Right atrium auricular region (tissue), 2 donors: ENCODE results near the gene GSTO2. TPM values are rescaled to one million over a fixed set of nuclear protein-coding genes. Genes with fewer than 3 reads are reported as not detected.

Experiments used
- DNase-seq: peaks from one replicate; pipeline ENCODE4 v3.0.0-alpha.2; 2019; ENCODE audit warnings: low spot score
- H3K27ac ChIP-seq, 2 donors: fragments of 200-600 bp; sonication (generic); 1 replicate in 1 of 2; 2 replicates in 1 of 2; pipeline ENCODE4 v1.5.1; 2016 to 2019
- H3K27me3 ChIP-seq, 2 donors: fragments of 200-600 bp; sonication (generic); one replicate each; pipeline versions ENCODE4 v1.5.1 to v1.6.0; 2017 to 2019
- H3K36me3 ChIP-seq: fragments of 200-600 bp; sonication (generic); one replicate; pipeline ENCODE4 v1.5.1; 2016
- H3K4me1 ChIP-seq, 2 donors: fragments of 200-600 bp; sonication (generic); one replicate each; pipeline versions ENCODE4 v1.5.1 to v1.6.0; 2017 to 2019
- H3K4me3 ChIP-seq, 2 donors: fragments of 200-600 bp; sonication (generic); 1 replicate in 1 of 2; 2 replicates in 1 of 2; pipeline ENCODE4 v1.5.1; 2017 to 2019; ENCODE audit warnings: mild to moderate bottlenecking in 1 of 2, moderate library complexity in 1 of 2
- H3K9me3 ChIP-seq, 2 donors: fragments of 200-600 bp; sonication (generic); one replicate each; pipeline ENCODE4 v1.5.1; 2019
- total RNA-seq, 2 donors: library from RNA; depleted of rRNA; stranded (reverse); fragments of >200 nt; gene quantifications; one replicate each; pipeline ENCODE4 v1.1.0, GENCODE V29; 2016
- TF ChIP-seq, protein P1 (sequence below), 2 donors: fragments of 200-600 bp; sonication (generic); IDR thresholded peaks; one replicate each; pipeline ENCODE4 v1.5.1; 2019; ENCODE audit warnings: antibody characterized with exemption in 2 of 2

GSTO2 gene
- total RNA-seq, 2 donors from 2014 or later: 0.55 to 0.63 TPM

DNA sequence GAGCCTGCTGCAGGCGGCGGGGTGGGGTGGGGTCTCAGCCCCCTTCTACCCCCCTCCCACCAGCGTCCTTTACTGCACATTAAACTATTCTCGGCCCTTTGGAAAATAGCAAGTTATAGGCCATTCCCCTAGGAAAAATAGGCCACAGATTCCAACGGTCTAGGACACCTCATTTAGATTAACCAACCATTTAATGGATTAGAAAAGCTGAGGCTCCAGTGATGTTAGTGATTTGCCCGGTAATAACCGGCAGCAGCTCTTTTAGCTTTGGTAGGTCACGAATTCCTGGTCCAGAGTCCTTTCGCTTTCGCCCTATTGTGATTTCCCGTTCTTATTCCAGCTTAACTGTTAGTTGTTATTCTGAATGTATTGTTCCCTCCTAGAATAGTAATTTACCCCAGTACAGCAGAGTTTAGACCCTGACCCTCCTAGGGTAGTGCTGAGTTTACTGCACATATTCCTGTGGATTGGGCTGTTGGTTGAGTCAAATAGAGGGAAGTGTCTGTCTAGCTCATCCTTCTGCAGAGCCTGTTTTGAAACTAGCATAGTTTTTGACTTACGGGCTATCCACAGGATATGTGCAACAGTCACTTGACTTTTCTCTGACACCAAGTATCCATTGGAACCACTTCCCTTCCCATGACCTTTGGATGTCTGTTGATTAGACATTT is 13.5 kb upstream of the GSTO2 start:
- Histone ChIP-seq H3K27ac (peak overlapping the region; percentile 97 to 100), H3K4me3 (peak overlapping the region; percentile 70 to 99), H3K4me1 (peaks cover 0 to 57% of the 10 kb centered on the region in 2 donors), H3K36me3 (peaks cover 30% of the 10 kb centered on the region), H3K9me3 (no peaks in the 10 kb centered on the region), H3K27me3 (no peaks in the 10 kb centered on the region)
- DNase-seq: no peak
- TF ChIP-seq, protein P1, sequence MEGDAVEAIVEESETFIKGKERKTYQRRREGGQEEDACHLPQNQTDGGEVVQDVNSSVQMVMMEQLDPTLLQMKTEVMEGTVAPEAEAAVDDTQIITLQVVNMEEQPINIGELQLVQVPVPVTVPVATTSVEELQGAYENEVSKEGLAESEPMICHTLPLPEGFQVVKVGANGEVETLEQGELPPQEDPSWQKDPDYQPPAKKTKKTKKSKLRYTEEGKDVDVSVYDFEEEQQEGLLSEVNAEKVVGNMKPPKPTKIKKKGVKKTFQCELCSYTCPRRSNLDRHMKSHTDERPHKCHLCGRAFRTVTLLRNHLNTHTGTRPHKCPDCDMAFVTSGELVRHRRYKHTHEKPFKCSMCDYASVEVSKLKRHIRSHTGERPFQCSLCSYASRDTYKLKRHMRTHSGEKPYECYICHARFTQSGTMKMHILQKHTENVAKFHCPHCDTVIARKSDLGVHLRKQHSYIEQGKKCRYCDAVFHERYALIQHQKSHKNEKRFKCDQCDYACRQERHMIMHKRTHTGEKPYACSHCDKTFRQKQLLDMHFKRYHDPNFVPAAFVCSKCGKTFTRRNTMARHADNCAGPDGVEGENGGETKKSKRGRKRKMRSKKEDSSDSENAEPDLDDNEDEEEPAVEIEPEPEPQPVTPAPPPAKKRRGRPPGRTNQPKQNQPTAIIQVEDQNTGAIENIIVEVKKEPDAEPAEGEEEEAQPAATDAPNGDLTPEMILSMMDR (IDR thresholded peaks at IDR 0.05): no peak

DNA sequence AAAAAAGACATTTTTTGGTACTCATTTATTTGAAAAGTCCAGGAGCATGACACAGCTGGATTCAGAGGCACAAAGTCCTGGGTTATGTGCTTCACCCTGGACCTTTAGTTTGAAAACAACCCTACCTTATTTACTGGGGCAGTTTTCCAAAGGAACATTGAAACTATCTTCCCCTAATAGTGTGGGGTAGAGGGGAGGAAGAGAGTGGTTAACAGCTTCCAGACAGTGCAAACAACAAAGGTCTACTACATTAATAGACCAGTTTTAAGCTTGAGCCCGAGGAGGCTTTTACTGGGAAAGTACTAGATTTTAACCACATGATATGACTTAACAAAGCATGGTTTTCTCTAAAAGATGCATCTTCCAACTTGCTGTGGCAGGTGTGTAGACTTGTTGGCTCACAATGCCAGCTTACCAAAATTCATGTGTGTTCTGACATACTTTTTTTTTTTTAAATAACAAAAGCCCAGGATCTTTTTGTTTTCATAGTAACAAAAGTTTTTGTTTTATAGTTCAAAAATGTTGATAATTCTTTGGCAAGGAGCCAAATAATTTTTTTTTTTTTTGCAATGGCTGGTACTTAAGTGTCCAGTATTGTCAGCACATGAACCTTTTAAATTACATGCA is 12.5 kb upstream of the GSTO2 start:
- DNase-seq: no peak
- Histone ChIP-seq H3K27me3 (no peaks in the 10 kb centered on the region), H3K27ac (peak overlapping the region; percentile 97 to 100), H3K4me1 (peaks cover 0 to 67% of the 10 kb centered on the region in 2 donors), H3K9me3 (no peaks in the 10 kb centered on the region), H3K36me3 (peaks cover 33% of the 10 kb centered on the region), H3K4me3 (peak overlapping the region; percentile 70 to 99)
- TF ChIP-seq, protein P1 (IDR thresholded peaks at IDR 0.05): no peak

DNA sequence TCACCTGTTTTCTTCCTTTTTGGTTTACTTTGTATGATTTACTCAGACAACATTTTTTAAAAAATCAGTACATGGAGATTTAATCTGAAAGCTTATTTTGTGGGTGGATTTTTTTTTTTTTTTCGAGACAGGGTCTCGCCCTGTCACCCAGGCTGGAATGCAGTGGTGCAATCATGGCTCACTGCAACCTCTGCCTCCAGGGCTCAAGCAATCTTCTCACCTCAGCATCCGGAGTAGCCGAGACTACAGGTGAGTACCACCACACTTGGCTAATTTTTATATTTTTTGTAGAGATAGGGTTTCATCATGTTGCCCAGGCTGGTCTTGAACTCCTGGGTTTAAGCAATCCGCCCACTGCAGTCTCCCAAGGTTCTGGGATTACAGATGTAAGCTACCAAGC is 11.7 kb upstream of the GSTO2 start:
- Histone ChIP-seq H3K4me1 (peaks cover 0 to 75% of the 10 kb centered on the region in 2 donors), H3K9me3 (no peaks in the 10 kb centered on the region), H3K36me3 (peaks cover 39% of the 10 kb centered on the region), H3K27ac (peak overlapping the region; percentile 22 to 97), H3K27me3 (no peaks in the 10 kb centered on the region), H3K4me3 (no peak overlapping the region)
- DNase-seq: no peak
- TF ChIP-seq, protein P1 (IDR thresholded peaks at IDR 0.05): no peak

DNA sequence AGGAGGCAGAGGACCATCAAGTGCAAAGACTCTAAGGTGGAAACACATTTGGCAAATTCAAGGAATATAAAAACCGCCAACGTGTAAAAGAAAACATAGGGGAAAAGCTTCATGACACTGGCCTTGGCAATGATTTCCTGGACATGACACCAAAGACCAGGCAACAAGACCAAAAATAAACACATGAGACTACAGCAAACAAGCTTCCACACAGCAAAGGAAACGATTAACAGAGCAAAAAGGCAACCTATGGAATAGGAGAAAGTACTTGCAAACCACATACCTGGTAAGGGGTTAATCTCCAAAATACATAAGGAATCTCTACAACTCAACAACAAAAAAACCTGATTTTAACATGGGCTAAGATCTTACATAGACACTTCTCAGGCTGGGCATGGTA is 10.8 kb upstream of the GSTO2 start:
- no peak for DNase-seq
- peaks cover 48% of the 10 kb centered on the region for H3K36me3 ChIP-seq
- TF ChIP-seq, protein P1 (IDR thresholded peaks at IDR 0.05): no peak
- H3K27ac ChIP-seq: peak overlapping the region; percentile 74 to 97
- no peaks in the 10 kb centered on the region for H3K9me3 ChIP-seq
- H3K27me3 ChIP-seq: no peaks in the 10 kb centered on the region
- peaks cover 0 to 84% of the 10 kb centered on the region in 2 donors for H3K4me1 ChIP-seq
- no peak overlapping the region for H3K4me3 ChIP-seq

DNA sequence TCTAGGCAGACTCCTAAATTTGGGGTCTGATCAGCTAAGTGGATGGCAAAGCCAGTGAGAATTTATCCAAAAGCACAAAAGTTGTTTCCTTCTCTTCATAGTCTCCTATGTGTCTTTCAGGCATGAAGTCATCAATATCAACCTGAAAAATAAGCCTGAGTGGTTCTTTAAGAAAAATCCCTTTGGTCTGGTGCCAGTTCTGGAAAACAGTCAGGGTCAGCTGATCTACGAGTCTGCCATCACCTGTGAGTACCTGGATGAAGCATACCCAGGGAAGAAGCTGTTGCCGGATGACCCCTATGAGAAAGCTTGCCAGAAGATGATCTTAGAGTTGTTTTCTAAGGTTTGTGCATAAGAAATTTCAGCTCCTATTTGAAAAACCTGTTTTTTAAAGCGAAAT is 9.5 kb upstream of the GSTO2 start:
- H3K36me3 ChIP-seq: peaks cover 59% of the 10 kb centered on the region
- no peaks in the 10 kb centered on the region for H3K27me3 ChIP-seq
- H3K4me3 ChIP-seq: no peak overlapping the region
- DNase-seq: no peak
- peaks cover 0 to 75% of the 10 kb centered on the region in 2 donors for H3K4me1 ChIP-seq
- TF ChIP-seq, protein P1 (IDR thresholded peaks at IDR 0.05): no peak
- H3K27ac ChIP-seq: peak overlapping the region; percentile 74 to 97
- H3K9me3 ChIP-seq: no peaks in the 10 kb centered on the region
